NCI-H2227 (cell line): ENCODE results near the gene SUB1.

Experiments used
- DNase-seq: peaks from one replicate; lab custom pipeline; 2025; ENCODE audit not compliant: unreplicated experiment; lab: John Stamatoyannopoulos, UW

Gene SUB1

GRCh38 chr5:32638309-32638708 lies 53.0 kb downstream of the SUB1 start:
- no peak for DNase-seq

GRCh38 chr5:32639943-32640342 lies 54.6 kb downstream of the SUB1 start:
- DNase-seq = no peak

GRCh38 chr5:32642276-32643002 lies 57.1 kb downstream of the SUB1 start:
- DNase-seq = no peak

- DNase-seq = no peak
Measured at GRCh38 chr5:32645246-32645645, 59.9 kb downstream of the SUB1 start.

- no peak for DNase-seq
Measured at GRCh38 chr5:32646061-32646969, 61.0 kb downstream of the SUB1 start.

- DNase-seq = no peak
Measured at GRCh38 chr5:32651088-32651487, 65.7 kb downstream of the SUB1 start.

- no peak for DNase-seq
Measured at GRCh38 chr5:32651638-32652037, 66.3 kb downstream of the SUB1 start.
